Loucy (cell line): Measurements from ENCODE around the gene GLRB.

Experiments used
- H2AFZ ChIP-seq: fragments of 200-600 bp; sonication (generic); 2 replicates; pipeline ENCODE4 v1.6.0; 2016; ENCODE audit warnings: antibody characterized with exemption, mild to moderate bottlenecking, low read length, moderate library complexity
- H3F3A ChIP-seq: fragments of 200-600 bp; 2 replicates; pipeline ENCODE4 v1.6.0; 2016; ENCODE audit warnings: antibody characterized with exemption, low read depth, mild to moderate bottlenecking
- H3K27me3 ChIP-seq: fragments of 200-600 bp; sonication (generic); 2 replicates; pipeline ENCODE4 v1.6.1; 2014; ENCODE audit warnings: low read length, mild to moderate bottlenecking; ENCODE audit not compliant: insufficient read depth, poor library complexity, severe bottlenecking
- H3K36me3 ChIP-seq: fragments of 200-600 bp; sonication (generic); 2 replicates; pipeline ENCODE4 v1.6.1; 2016; ENCODE audit warnings: low read length; ENCODE audit not compliant: insufficient read depth
- H3K4me1 ChIP-seq: fragments of 200-600 bp; sonication (generic); 2 replicates; pipeline ENCODE4 v1.5.1; 2014; ENCODE audit warnings: low read length, mild to moderate bottlenecking; ENCODE audit not compliant: insufficient read depth, poor library complexity, severe bottlenecking
- H3K4me2 ChIP-seq: fragments of 200-600 bp; sonication (generic); 2 replicates; pipeline ENCODE4 v1.6.0; 2014; ENCODE audit warnings: antibody characterized with exemption, low read length, low read depth, mild to moderate bottlenecking; ENCODE audit not compliant: poor library complexity, severe bottlenecking
- H3K4me3 ChIP-seq: fragments of 200-600 bp; sonication (generic); 2 replicates; pipeline ENCODE4 v1.5.1; 2014; ENCODE audit warnings: low read length, mild to moderate bottlenecking, mixed read lengths; ENCODE audit not compliant: poor library complexity, severe bottlenecking
- H3K79me2 ChIP-seq: fragments of 200-600 bp; sonication (generic); 2 replicates; pipeline ENCODE4 v1.6.1; 2014; ENCODE audit warnings: low read length; ENCODE audit not compliant: insufficient read depth
- H3K9ac ChIP-seq: fragments of 200-600 bp; sonication (generic); 2 replicates; pipeline ENCODE4 v1.6.0; 2014; ENCODE audit warnings: mild to moderate bottlenecking, low read depth, low read length, moderate library complexity; ENCODE audit not compliant: poor library complexity, severe bottlenecking
- H3K9me2 ChIP-seq: fragments of 200-600 bp; sonication (generic); replicated peaks from 2 replicates; pipeline ENCODE4 v1.6.1; 2016; ENCODE audit warnings: low read depth, low read length, mixed read lengths
- H3K9me3 ChIP-seq: fragments of 200-600 bp; sonication (generic); 2 replicates; pipeline ENCODE4 v1.6.1; 2014; ENCODE audit warnings: mild to moderate bottlenecking, antibody characterized with exemption, low read length, low read depth; ENCODE audit not compliant: insufficient read depth
- H4K20me1 ChIP-seq: fragments of 200-600 bp; sonication (generic); 2 replicates; pipeline ENCODE4 v1.6.0; 2014; ENCODE audit warnings: antibody characterized with exemption, low read length, mild to moderate bottlenecking; ENCODE audit not compliant: insufficient read depth, poor library complexity, severe bottlenecking
- CTCF ChIP-seq: fragments of 200-600 bp; sonication (generic); conservative IDR thresholded peaks from 2 replicates; pipeline ENCODE4 v1.5.1; 2014; ENCODE audit warnings: mild to moderate bottlenecking, antibody characterized with exemption, low read length
- EZH2phosphoT487 ChIP-seq: fragments of 200-600 bp; IDR thresholded peaks from 2 replicates; pipeline ENCODE4 v1.6.1; 2018; ENCODE audit warnings: antibody characterized with exemption, mild to moderate bottlenecking, moderate library complexity, borderline replicate concordance

The GLRB gene

GRCh38 chr4:157096439-157096838 lies 20.5 kb downstream of the GLRB start:
- Histone ChIP-seq H3K9me3 (no peaks in the 10 kb centered on the region), H4K20me1 (no peaks in the 10 kb centered on the region), H3K9ac (no peak overlapping the region), H2AFZ (no peak overlapping the region), H3K79me2 (no peaks in the 10 kb centered on the region), H3K27me3 (no peaks in the 10 kb centered on the region), H3K4me3 (no peak overlapping the region), H3K4me2 (no peak overlapping the region), H3F3A (no peaks in the 10 kb centered on the region), H3K36me3 (no peaks in the 10 kb centered on the region), H3K4me1 (no peaks in the 10 kb centered on the region), H3K9me2 (no peaks in the 10 kb centered on the region)
- no peak for TF ChIP-seq EZH2phosphoT487
- TF ChIP-seq CTCF, result no peak

- Histone ChIP-seq H3K9me2 (no peaks in the 10 kb centered on the region), H2AFZ (no peak overlapping the region), H3K4me3 (no peak overlapping the region), H4K20me1 (no peaks in the 10 kb centered on the region), H3K9me3 (no peaks in the 10 kb centered on the region), H3K27me3 (no peaks in the 10 kb centered on the region), H3F3A (no peaks in the 10 kb centered on the region), H3K79me2 (no peaks in the 10 kb centered on the region), H3K4me1 (no peaks in the 10 kb centered on the region), H3K4me2 (no peak overlapping the region), H3K9ac (no peak overlapping the region), H3K36me3 (no peaks in the 10 kb centered on the region)
- TF ChIP-seq CTCF (no peak), EZH2phosphoT487 (no peak)
These were observed 23.6 kb downstream of the GLRB start for GRCh38 chr4:157099506-157099905.

GRCh38 chr4:157104541-157104940 lies 28.6 kb downstream of the GLRB start:
- Histone ChIP-seq H3K9ac (no peak overlapping the region), H3K79me2 (no peaks in the 10 kb centered on the region), H3K4me2 (no peak overlapping the region), H3K36me3 (no peaks in the 10 kb centered on the region), H3K9me2 (no peaks in the 10 kb centered on the region), H4K20me1 (no peaks in the 10 kb centered on the region), H3K9me3 (no peaks in the 10 kb centered on the region), H3K4me1 (no peaks in the 10 kb centered on the region), H3K4me3 (no peak overlapping the region), H3K27me3 (no peaks in the 10 kb centered on the region), H3F3A (no peaks in the 10 kb centered on the region), H2AFZ (no peak overlapping the region)
- TF ChIP-seq CTCF (no peak), EZH2phosphoT487 (no peak)
